HG03196 (cell line): ENCODE results near the gene MOV10L1.
"Not testable (repeated sequence)": the region's sequence is repeated elsewhere in the genome, so short reads cannot be mapped to it uniquely, and the experiment has no call there.

Experiments
- ATAC-seq: cut with Tn5 transposase; IDR thresholded peaks from one replicate; pipeline ENCODE4 v1.9.1; 2021; ENCODE audit not compliant: unreplicated experiment

MOV10L1 gene

GRCh38 chr22:50131894-50132293 is 42.1 kb downstream of the MOV10L1 start:
- no peak for ATAC-seq

GRCh38 chr22:50134481-50134880 is 44.7 kb downstream of the MOV10L1 start:
- ATAC-seq, result no peak

DNA sequence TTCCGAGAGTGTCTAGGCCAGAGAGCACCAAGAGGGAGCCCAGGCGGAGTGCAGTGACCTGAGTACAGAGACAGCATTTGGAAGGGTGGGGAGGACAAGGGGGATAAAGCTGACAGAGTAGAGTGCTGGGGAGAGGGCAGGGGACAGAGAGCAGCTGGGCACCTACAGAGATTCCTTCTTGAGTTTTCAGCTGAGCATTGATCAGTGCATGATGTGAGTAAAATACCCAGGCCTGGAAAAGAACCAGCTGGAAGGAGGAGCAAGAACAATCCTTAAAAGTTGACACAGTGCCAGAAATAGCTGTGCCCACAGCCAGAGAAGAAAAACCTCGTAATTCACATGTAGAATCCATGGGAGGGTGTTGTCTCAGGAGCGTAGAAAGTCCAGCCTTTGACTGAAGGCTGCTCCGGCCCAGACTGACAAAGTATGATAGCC is 46.8 kb downstream of the MOV10L1 start:
- no peak for ATAC-seq

GRCh38 chr22:50137277-50137676 is 47.5 kb downstream of the MOV10L1 start:
- not testable (repeated sequence) for ATAC-seq

- no peak for ATAC-seq
These were observed 48.2 kb downstream of the MOV10L1 start for GRCh38 chr22:50138041-50138440.

- no peak for ATAC-seq
These were observed 49.2 kb downstream of the MOV10L1 start for GRCh38 chr22:50138988-50139387.

GRCh38 chr22:50139843-50140415 is 50.1 kb downstream of the MOV10L1 start:
- no peak for ATAC-seq

- ATAC-seq, result no peak
These were observed 50.8 kb downstream of the MOV10L1 start for GRCh38 chr22:50140615-50141014.

GRCh38 chr22:50141462-50141861 is 51.7 kb downstream of the MOV10L1 start:
- ATAC-seq, result no peak

- no peak for ATAC-seq
These were observed 52.1 kb downstream of the MOV10L1 start for GRCh38 chr22:50141891-50142363.

GRCh38 chr22:50143096-50143495 is 53.3 kb downstream of the MOV10L1 start:
- no peak for ATAC-seq

DNA sequence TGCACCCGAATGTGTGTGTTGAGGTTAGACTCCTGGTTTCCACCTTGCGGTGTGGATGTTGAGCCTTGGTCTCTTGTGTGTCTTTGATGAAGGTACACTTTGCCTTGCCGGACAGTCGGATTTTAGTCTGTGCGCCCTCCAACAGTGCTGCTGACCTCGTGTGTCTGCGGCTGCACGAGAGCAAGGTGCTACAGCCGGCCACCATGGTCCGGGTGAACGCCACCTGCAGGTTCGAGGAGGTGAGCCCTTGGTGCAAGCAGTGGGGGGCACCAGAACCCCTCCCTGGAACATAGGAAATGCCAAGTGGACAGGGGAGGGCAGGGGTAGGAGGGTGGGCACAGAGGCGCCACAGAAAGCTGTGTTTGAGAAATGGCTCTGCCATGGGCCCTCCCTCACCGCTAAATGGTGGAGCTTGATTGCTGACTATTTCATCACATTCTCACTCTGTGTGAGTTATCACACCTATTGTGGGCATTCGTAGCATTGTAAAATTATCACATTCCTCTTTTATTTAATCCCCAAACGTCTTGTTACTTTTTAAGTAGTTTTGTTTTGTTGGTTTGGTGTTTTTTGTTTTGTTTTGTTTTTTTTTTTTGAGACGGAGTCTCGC is 54.3 kb downstream of the MOV10L1 start:
- no peak for ATAC-seq

DNA sequence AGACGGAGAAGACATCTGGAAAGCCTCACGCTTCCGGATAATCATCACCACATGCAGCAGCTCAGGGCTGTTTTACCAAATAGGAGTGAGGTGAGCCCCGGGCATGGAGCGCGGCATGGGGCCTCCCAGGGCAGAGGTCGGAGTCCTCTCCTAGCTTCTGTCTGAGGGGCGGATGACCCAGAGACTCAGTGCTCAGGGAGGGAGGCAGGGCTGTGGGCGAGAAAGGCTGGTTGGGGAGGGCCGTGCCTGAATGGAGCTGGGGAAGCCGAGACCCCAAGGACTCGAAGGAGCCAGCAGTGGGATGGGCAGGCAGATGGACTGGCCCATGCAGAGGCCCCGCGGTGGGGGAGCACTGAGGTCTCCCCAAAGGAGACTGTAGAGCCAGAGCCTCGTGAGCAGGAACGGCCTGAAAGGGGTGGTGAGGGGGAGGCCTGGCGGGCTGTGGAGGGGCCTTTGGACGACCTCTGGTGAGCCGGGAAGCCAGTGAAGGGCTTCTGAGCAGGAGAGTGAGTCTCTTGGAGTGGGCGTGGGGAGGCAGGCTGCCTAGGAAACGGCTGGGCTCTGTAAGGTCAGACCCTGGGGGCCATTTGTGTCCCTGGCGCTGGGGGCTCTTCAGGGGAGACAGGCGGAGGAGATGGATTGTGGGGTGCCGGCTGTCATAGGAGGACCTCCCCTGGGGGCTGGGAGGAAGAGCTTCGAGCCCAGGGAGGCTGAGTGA is 56.1 kb downstream of the MOV10L1 start:
- ATAC-seq, result no peak

GRCh38 chr22:50146439-50147238 is 56.8 kb downstream of the MOV10L1 start:
- ATAC-seq, result no peak

DNA sequence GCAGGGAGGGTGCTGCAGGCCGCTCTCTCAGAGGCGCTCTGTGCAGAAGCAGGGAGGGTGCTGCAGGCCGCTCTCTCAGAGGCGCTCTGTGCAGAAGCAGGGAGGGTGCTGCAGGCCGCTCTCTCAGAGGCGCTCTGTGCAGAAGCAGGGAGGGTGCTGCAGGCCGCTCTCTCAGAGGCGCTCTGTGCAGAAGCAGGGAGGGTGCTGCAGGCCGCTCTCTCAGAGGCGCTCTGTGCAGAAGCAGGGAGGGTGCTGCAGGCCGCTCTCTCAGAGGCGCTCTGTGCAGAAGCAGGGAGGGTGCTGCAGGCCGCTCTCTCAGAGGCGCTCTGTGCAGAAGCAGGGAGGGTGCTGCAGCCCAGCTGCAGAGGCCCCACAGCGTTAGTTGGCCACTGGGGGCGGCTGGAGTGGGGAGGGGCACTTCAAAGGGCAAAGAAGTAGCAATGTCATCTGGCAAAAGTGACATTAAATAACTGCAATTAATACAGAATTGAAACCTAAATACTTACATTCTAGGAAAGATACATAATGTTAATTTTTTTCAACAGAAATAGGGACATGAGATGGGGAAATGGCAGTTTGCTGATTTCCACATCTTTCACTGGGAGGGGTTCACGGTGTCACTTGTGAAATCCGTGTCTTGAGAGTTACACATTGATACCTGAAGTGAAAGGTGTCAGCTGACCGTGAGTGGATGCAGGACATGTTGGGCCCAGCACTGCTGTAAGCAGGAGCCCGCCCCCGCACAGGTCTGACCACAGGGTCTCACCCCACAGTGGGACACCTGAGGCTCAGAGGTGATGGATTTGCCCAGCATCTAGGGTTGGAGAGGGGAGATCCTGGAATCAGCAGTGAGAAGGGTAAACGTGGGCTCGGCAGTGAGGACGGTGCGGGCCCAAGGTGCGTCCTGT is 57.7 kb downstream of the MOV10L1 start:
- not testable (repeated sequence) for ATAC-seq

GRCh38 chr22:50148166-50148500 is 58.3 kb downstream of the MOV10L1 start:
- ATAC-seq, result no peak

GRCh38 chr22:50148991-50149721 is 59.4 kb downstream of the MOV10L1 start:
- no peak for ATAC-seq

DNA sequence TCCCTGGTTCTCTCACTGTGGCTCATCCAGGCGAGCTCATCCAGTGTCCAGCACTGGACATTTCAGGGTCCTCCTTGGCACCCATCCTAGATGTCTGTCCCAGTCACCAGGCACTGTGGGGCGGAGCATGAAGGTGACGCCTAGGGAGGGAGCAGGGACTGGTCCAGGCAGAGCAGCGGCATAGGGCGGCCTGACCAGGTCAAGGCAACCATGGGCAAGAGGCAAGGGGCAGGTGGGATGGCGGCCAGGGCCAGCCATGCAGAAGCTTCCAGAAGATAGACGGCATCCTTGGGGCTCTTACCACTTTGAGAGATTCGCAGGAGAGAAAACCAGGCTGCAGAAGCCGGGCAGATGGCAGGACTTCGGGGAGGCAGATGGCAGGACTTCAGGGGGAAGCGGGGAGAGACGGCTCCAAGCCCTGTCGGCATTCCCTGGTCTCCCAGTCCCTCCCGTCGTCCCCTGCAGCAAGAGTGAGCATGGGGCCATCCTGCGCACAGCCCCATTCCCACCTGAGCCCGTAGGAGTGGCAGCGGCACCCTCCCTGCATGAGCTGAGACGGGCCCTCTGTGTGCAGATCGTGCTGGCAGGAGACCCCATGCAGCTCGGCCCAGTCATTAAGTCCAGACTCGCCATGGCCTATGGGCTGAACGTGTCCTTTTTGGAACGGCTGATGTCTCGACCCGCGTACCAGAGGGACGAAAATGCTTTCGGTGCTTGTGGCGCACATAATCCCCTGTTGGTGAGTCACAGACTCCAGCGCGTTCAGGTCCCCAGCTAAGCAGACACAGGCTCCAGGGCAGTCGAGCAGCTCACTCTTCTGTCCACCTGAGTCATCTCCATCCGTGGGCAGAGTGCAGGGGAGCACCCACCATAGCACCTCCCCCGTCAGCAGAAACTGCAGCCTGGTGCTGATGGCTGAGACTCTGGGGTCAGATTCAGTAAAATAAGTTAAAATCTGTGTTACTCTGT is 60.6 kb downstream of the MOV10L1 start:
- ATAC-seq, result no peak
